Measurements from ENCODE around the gene JARID2. TPM values are rescaled to one million over a fixed set of nuclear protein-coding genes. Genes with fewer than 3 reads are reported as not detected.

JARID2 gene
- total RNA-seq, 1 experiment from 2014 or later = 23.6 TPM

GRCh38 chr6:15376900-15377487 lies 131.1 kb downstream of the JARID2 start:
- H3K36me3 ChIP-seq (ENCODE audit: control insufficient read depth in 1 of 2, insufficient read depth in 2 of 2, low read length in 2 of 2) = no peaks in the 10 kb centered on the region
- no peak overlapping the region for H2AFZ ChIP-seq (ENCODE audit: low read depth, low read length, poor library complexity, severe bottlenecking)
- ChIA-PET CTCF (no interaction called here), RAD21 (ENCODE audit: low non-redundant PET in 1 of 2, low total read pairs in 2 of 2, uncharacterized antibody in 2 of 2, unreplicated experiment in 2 of 2) (no interaction called here), POLR2A (no interaction called here)
- H3K9ac ChIP-seq (ENCODE audit: low read length) = no peak overlapping the region
- H3K4me1 ChIP-seq (ENCODE audit: control insufficient read depth in 1 of 2, insufficient read depth in 2 of 2, low read length in 2 of 2) = no peaks in the 10 kb centered on the region
- intact Hi-C loops (cut with micrococcal nuclease) = no loop called here
- no peak overlapping the region for H3K4me2 ChIP-seq (ENCODE audit: low read length)
- ATAC-seq (no peak), DNase-seq (ENCODE audit: low read depth, low spot score) (no peak)
- no peaks in the 10 kb centered on the region for H3K9me2 ChIP-seq (ENCODE audit: insufficient read depth)
- no peaks in the 10 kb centered on the region for H3K9me3 ChIP-seq (ENCODE audit: control insufficient read depth in 1 of 2, insufficient read depth in 1 of 2, low read depth in 1 of 2, low read length in 2 of 2)
- no peaks in the 10 kb centered on the region for H3K27me3 ChIP-seq (ENCODE audit: insufficient read depth, low read length)
- TF ChIP-seq CTCF (IDR thresholded peaks at IDR 0.05 in 2 of 3, conservative IDR thresholded peaks at IDR 0.05 in 1 of 3; ENCODE audit: borderline replicate concordance in 1 of 3, insufficient read depth in 1 of 3, low read depth in 2 of 3, low read length in 2 of 3) (no peak), REST (IDR thresholded peaks at IDR 0.05; ENCODE audit: low read depth) (no peak), YY1 (IDR thresholded peaks at IDR 0.05; ENCODE audit: extremely low read depth, insufficient replicate concordance, low read depth, low read length) (no peak), POLR2A (IDR thresholded peaks at IDR 0.05; ENCODE audit: borderline replicate concordance, extremely low read depth, insufficient read depth, insufficient read length) (no peak), CEBPB (IDR thresholded peaks at IDR 0.05; ENCODE audit: low read depth) (no peak), SP1 (IDR thresholded peaks at IDR 0.05; ENCODE audit: low read depth) (no peak), RAD21 (IDR thresholded peaks at IDR 0.05; ENCODE audit: low read depth) (no peak), ZNF274 (IDR thresholded peaks at IDR 0.05; ENCODE audit: low read depth, low read length) (no peak), POLR2AphosphoS5 (IDR thresholded peaks at IDR 0.05; ENCODE audit: low read depth, low read length) (no peak), EZH2 (IDR thresholded peaks at IDR 0.05) (no peak), SIN3A (IDR thresholded peaks at IDR 0.05; ENCODE audit: low read depth) (no peak), FOSL1 (IDR thresholded peaks at IDR 0.05; ENCODE audit: low read depth) (no peak), ATF3 (IDR thresholded peaks at IDR 0.05) (no peak), EZH2phosphoT487 (IDR thresholded peaks at IDR 0.05; ENCODE audit: borderline replicate concordance) (no peak), ZBTB33 (IDR thresholded peaks at IDR 0.05; ENCODE audit: extremely low read depth, insufficient replicate concordance, low read length) (no peak), SRF (IDR thresholded peaks at IDR 0.05; ENCODE audit: low read depth) (no peak)
- no TSS peak for BruUV-seq (replicated peaks)
- 0 out of 2 replicates have a peak, but pooled peaks cover 4% of the 10 kb centered on the region for H4K20me1 ChIP-seq (ENCODE audit: insufficient read depth)
- H3K27ac ChIP-seq (ENCODE audit: low read depth, low read length) = no peak overlapping the region
- H3K79me2 ChIP-seq (ENCODE audit: insufficient read depth, low read length) = peaks cover 72% of the 10 kb centered on the region
- no peak overlapping the region for H3K4me3 ChIP-seq (replicated peaks in 1 of 2; ENCODE audit: low read depth in 1 of 2, low read length in 2 of 2)
